CD4-positive, alpha-beta T cell treated with Interleukin-17A for 4 hours (primary cell): ENCODE results near the gene SLC39A7.

Experiments
- DNase-seq: peaks from one replicate; pipeline ENCODE4 v3.0.0-alpha.2; 2020; ENCODE audit warnings: mixed read lengths

Gene SLC39A7

GRCh38 chr6:33243476-33243875 is 42.8 kb downstream of the SLC39A7 start:
- no peak for DNase-seq

- DNase-seq = peak; percentile 94
Observed at GRCh38 chr6:33247977-33248642, 47.4 kb downstream of the SLC39A7 start.

GRCh38 chr6:33248643-33248931 is 47.9 kb downstream of the SLC39A7 start:
- DNase-seq = no peak

GRCh38 chr6:33248932-33249731 is 48.5 kb downstream of the SLC39A7 start:
- DNase-seq = peak; percentile 98

GRCh38 chr6:33249732-33250630 is 49.3 kb downstream of the SLC39A7 start:
- DNase-seq = no peak

GRCh38 chr6:33250731-33251130 is 50.1 kb downstream of the SLC39A7 start:
- DNase-seq = no peak

- no peak for DNase-seq
Observed at GRCh38 chr6:33251395-33252012, 50.8 kb downstream of the SLC39A7 start.

GRCh38 chr6:33252759-33253158 is 52.1 kb downstream of the SLC39A7 start:
- no peak for DNase-seq
